B cell (primary cell): Measurements from ENCODE around the gene FDXACB1. TPM values are rescaled to one million over a fixed set of nuclear protein-coding genes. Genes with fewer than 3 reads are reported as not detected.
A peak's percentile ranks its signal among the peaks of the same experiment; 100 is the strongest.

Experiments used
- ATAC-seq: fragments of 200-7000 bp; cut with Tn5 transposase; one replicate; pipeline ENCODE4 v1.10.0; 2021; ENCODE audit warnings: low read depth, mild to moderate bottlenecking, moderate number of reproducible peaks, moderate library complexity
- CTCF ChIA-PET: fragments of 350-600 bp; sonication (Branson Sonifier 250); formaldehyde crosslinking; loops from one replicate; lab custom pipeline; 2021; ENCODE audit warnings: antibody characterized with exemption, inconsistent platforms; lab: Charles Lee
- POLR2A ChIA-PET: fragments of 350-600 bp; sonication (Branson Sonifier 250); formaldehyde crosslinking; loops from one replicate; lab custom pipeline; 2021; ENCODE audit warnings: antibody characterized with exemption; lab: Charles Lee
- DNase-seq: peaks from one replicate; pipeline ENCODE4 v3.0.0; 2013
- H2AFZ ChIP-seq: 2 replicates; pipeline ENCODE4 v1.6.1; 2012; ENCODE audit warnings: mild to moderate bottlenecking, low read depth, low read length; ENCODE audit not compliant: insufficient read depth, poor library complexity, severe bottlenecking
- H3K27ac ChIP-seq, 2 donors: 1 replicate in 1 of 2; 2 replicates in 1 of 2; pipeline ENCODE4 v1.5.1; 2012 to 2013; ENCODE audit warnings: low read length in 2 of 2, mild to moderate bottlenecking in 2 of 2, moderate library complexity in 1 of 2
- H3K27me3 ChIP-seq, 4 experiments: fragments of 200-600 bp in 1 of 4; sonication (generic) in 1 of 4; replicated peaks in 1 of 4; 1 replicate in 2 of 4; 2 replicates in 2 of 4; pipeline versions ENCODE4 v1.6.1 to v1.7.0; 2013 to 2016; ENCODE audit warnings: low read length in 3 of 4, mild to moderate bottlenecking in 2 of 4, mixed read lengths in 1 of 4, moderate library complexity in 1 of 4; ENCODE audit not compliant: insufficient read depth in 4 of 4, control insufficient read depth in 3 of 4; ENCODE audit errors: control extremely low read depth in 1 of 4
- H3K36me3 ChIP-seq, 2 experiments: replicated peaks in 1 of 2; 1 replicate in 1 of 2; 2 replicates in 1 of 2; pipeline versions ENCODE4 v1.6.1 to v1.7.1; 2013; ENCODE audit warnings: low read length in 1 of 2; ENCODE audit not compliant: insufficient read depth in 2 of 2, control insufficient read depth in 1 of 2; ENCODE audit errors: control extremely low read depth in 1 of 2, extremely low read depth in 1 of 2
- H3K4me1 ChIP-seq, 2 donors: fragments of 200-600 bp in 1 of 2; sonication (generic) in 1 of 2; 1 replicate in 1 of 2; 2 replicates in 1 of 2; pipeline versions ENCODE4 v1.5.1 to v1.6.1; 2013 to 2017; ENCODE audit warnings: low read length in 2 of 2; ENCODE audit not compliant: control insufficient read depth in 2 of 2, insufficient read depth in 2 of 2
- H3K4me2 ChIP-seq: replicated peaks from 2 replicates; pipeline ENCODE3; 2012; ENCODE audit warnings: mild to moderate bottlenecking, low read depth, low read length; ENCODE audit not compliant: poor library complexity, severe bottlenecking
- H3K4me3 ChIP-seq, 5 experiments: fragments of 200-600 bp in 1 of 5; sonication (generic) in 1 of 5; 1 replicate in 3 of 5; 2 replicates in 2 of 5; pipeline versions ENCODE4 v1.5.1 to v1.7.0; 2011 to 2016; ENCODE audit warnings: low read length in 4 of 5, mild to moderate bottlenecking in 4 of 5, low read depth in 2 of 5, control low read depth in 1 of 5, moderate library complexity in 1 of 5; ENCODE audit not compliant: insufficient read depth in 1 of 5; ENCODE audit errors: control extremely low read depth in 1 of 5, extremely low read depth in 1 of 5
- H3K79me2 ChIP-seq: fragments of 200-600 bp; sonication (generic); one replicate; pipeline ENCODE4 v1.6.0; 2016; ENCODE audit warnings: low read length; ENCODE audit not compliant: control insufficient read depth, insufficient read depth
- H3K9ac ChIP-seq: fragments of 200-600 bp; sonication (generic); 2 replicates; pipeline ENCODE4 v1.6.1; 2017; ENCODE audit warnings: mild to moderate bottlenecking, low read length, moderate library complexity
- H3K9me3 ChIP-seq, 3 donors: one replicate each; pipeline versions ENCODE4 v1.6.1 to v1.7.1; 2013; ENCODE audit warnings: low read length in 2 of 3; ENCODE audit not compliant: control insufficient read depth in 2 of 3, insufficient read depth in 1 of 3; ENCODE audit errors: control extremely low read depth in 1 of 3
- H4K20me1 ChIP-seq: 2 replicates; pipeline ENCODE4 v1.6.0; 2012; ENCODE audit warnings: mild to moderate bottlenecking, low read length; ENCODE audit not compliant: insufficient read depth, control insufficient read depth, poor library complexity, severe bottlenecking
- H3K27ac Mint-ChIP-seq: one replicate; pipeline ENCODE4 v1.8.0; 2021; ENCODE audit warnings: mixed read lengths
- H3K27me3 Mint-ChIP-seq: one replicate; pipeline ENCODE4 v1.8.0; 2021; ENCODE audit warnings: mixed read lengths
- H3K4me1 Mint-ChIP-seq: one replicate; pipeline ENCODE4 v1.8.0; 2021; ENCODE audit warnings: mixed read lengths
- H3K4me3 Mint-ChIP-seq: one replicate; pipeline ENCODE4 v1.8.0; 2021; ENCODE audit warnings: mixed read lengths
- H3K9me3 Mint-ChIP-seq: one replicate; pipeline ENCODE4 v1.8.0; 2022; ENCODE audit warnings: mixed read lengths; ENCODE audit not compliant: insufficient read depth
- CTCF ChIP-seq: fragments of 200-600 bp; IDR thresholded peaks from one replicate; pipeline ENCODE4 v1.8.0; 2022; ENCODE audit warnings: antibody characterized with exemption, mild to moderate bottlenecking
- EZH2 ChIP-seq: IDR thresholded peaks from 2 replicates; pipeline ENCODE4 v1.6.1; 2012; ENCODE audit warnings: borderline replicate concordance, low read depth, mild to moderate bottlenecking, moderate library complexity, low read length; ENCODE audit not compliant: insufficient read depth, poor library complexity, severe bottlenecking
- WGBS: methylation state at CpG from one replicate; pipeline ENCODE4 v1.1.5; 2013; ENCODE audit warnings: missing lambda C conversion rate; ENCODE audit not compliant: insufficient coverage; 5-methylcytosine and 5-hydroxymethylcytosine counted together
- intact Hi-C: fragments of 100-400 bp; cut with micrococcal nuclease; formaldehyde crosslinking; loops from one replicate; pipeline ENCODE4 v1.10.0; 2022
- polyA plus RNA-seq: library from polyadenylated mRNA; depleted of rRNA; stranded (reverse); fragments of >200 nt; gene quantifications from 2 replicates; pipeline ENCODE4 v1.2.3, GENCODE V29; 2012
- total RNA-seq, 2 donors: library from RNA; stranded (reverse); fragments of 120-200 nt in 1 of 2; gene quantifications; 1 replicate in 1 of 2; 2 replicates in 1 of 2; pipeline versions ENCODE4 v1.2.3 to v1.2.4, GENCODE V29; 2013 to 2022

Gene FDXACB1
- total and polyA plus RNA-seq, 2 donors (not counting 1 experiment from before 2014, with no cell fraction given) = 3.1 to 4.0 TPM

- no peaks in the 10 kb centered on the region for H4K20me1 ChIP-seq
- no peaks in the 10 kb centered on the region for H3K27me3 Mint-ChIP-seq
- intact Hi-C loops = no loop called here
- peaks cover 1% of the 10 kb centered on the region for H3K4me1 Mint-ChIP-seq
- no peaks in the 10 kb centered on the region for H3K9me3 Mint-ChIP-seq
- DNase-seq = no peak
- no CpG with 5 or more reads among the region's 1 CpG for WGBS
- H3K4me2 ChIP-seq = no peak overlapping the region
- TF ChIP-seq EZH2 (no peak), CTCF (no peak)
- H3K79me2 ChIP-seq = no peaks in the 10 kb centered on the region
- POLR2A ChIA-PET = no interaction called here
- H3K9me3 ChIP-seq = peaks cover 0 to 2% (median 0%) of the 10 kb centered on the region in 3 donors
- H2AFZ ChIP-seq = no peak overlapping the region
- no peaks in the 10 kb centered on the region for H3K27me3 ChIP-seq
- no peak overlapping the region for H3K9ac ChIP-seq
- H3K4me3 ChIP-seq = no peak overlapping the region
- ATAC-seq = no peak
- H3K36me3 ChIP-seq = peaks cover 13 to 28% of the 10 kb centered on the region in 2 experiments
- no peak overlapping the region for H3K4me3 Mint-ChIP-seq
- H3K4me1 ChIP-seq = no peaks in the 10 kb centered on the region
- H3K27ac ChIP-seq = peak overlapping the region in 1 of 2 donors; percentile 29
- no peak overlapping the region for H3K27ac Mint-ChIP-seq
- CTCF ChIA-PET = interaction anchor here (1.0 to 6.0 kb wide), 3 partner anchors 11 to 282 kb away, joined by 3 to 101 read pairs (median 3); no protein-coding TSS in a partner anchor
These were observed 32.3 kb downstream of the FDXACB1 start for GRCh38 chr11:111846636-111847035.

DNA sequence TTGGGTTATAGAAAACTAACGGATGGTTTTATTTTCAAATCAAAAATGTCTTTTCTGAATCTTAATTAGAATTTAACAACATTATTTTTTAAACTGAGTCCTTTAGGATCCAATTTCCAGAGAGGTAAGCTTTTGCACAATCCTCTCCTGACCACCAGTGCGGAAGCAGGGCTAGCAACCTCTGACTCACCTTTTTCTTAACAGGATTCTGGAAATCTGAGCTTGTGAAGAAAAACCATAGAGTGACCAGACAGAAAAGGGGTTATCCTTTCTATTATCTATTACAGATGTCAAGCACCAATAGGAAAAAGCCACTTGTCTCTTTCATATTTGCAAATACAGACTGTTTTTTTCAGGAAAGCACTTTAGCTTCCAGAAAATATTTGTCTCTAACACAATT is 32.9 kb downstream of the FDXACB1 start:
- POLR2A ChIA-PET = no interaction called here

More for the DNA sequence above, 32.9 kb downstream of the FDXACB1 start:
- Mint-ChIP-seq H3K27ac (no peak overlapping the region), H3K4me1 (peaks cover 5% of the 10 kb centered on the region), H3K9me3 (no peaks in the 10 kb centered on the region), H3K27me3 (no peaks in the 10 kb centered on the region), H3K4me3 (no peak overlapping the region)
- Histone ChIP-seq H2AFZ (no peak overlapping the region), H3K79me2 (no peaks in the 10 kb centered on the region), H3K4me2 (no peak overlapping the region), H3K27me3 (no peaks in the 10 kb centered on the region), H3K4me1 (peaks cover 3% of the 10 kb centered on the region in 2 donors), H3K9me3 (peaks cover 0 to 2% (median 0%) of the 10 kb centered on the region in 3 donors), H3K36me3 (peaks cover 13 to 25% of the 10 kb centered on the region in 2 experiments), H3K27ac (peak overlapping the region in 1 of 2 donors; percentile 29), H4K20me1 (no peaks in the 10 kb centered on the region), H3K4me3 (no peak overlapping the region), H3K9ac (no peak overlapping the region)
- intact Hi-C loops = no loop called here
- ATAC-seq (no peak), DNase-seq (no peak)
- CTCF ChIA-PET = interaction anchor here (1.0 to 6.0 kb wide), 4 partner anchors 11 to 281 kb away, joined by 3 to 101 read pairs (median 4); no protein-coding TSS in a partner anchor
- WGBS = 100% methylated on average over 1 of the region's 2 CpGs
- TF ChIP-seq EZH2 = no peak
- TF ChIP-seq CTCF = no peak
